NCI-H345 (cell line): Measurements from ENCODE around the gene UGDH.
"Not testable (repeated sequence)": the region's sequence is repeated elsewhere in the genome, so short reads cannot be mapped to it uniquely, and the experiment has no call there.

ENCODE experiments used
- DNase-seq: peaks from one replicate; lab custom pipeline; 2025; lab: John Stamatoyannopoulos, UW

Gene UGDH

DNA sequence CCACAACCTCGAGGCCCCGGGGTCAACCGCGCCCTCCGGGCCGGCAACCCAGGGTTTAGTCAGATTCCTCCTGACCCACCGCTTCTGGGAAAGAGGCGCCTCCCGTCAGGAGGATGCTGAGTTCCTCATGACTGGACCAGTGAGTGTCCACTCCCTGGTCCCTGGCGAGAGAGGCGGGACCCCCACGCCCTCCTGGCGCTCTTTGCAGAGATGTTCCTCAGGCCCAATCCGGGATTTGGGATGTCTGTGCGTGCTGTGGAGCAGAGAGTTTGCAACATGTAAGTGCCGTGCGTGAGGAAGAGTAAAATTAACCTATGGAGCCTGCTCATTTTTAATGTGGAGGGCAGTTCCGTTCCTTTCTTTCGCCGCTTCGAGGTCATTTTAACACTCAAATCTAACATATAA, 824 bp upstream of the UGDH start:
- peak; percentile 34 for DNase-seq

GRCh38 chr4:39526765-39527295, 409 bp downstream of the UGDH start:
- no peak for DNase-seq

- no peak for DNase-seq
Observed at GRCh38 chr4:39525822-39526690, 1.2 kb downstream of the UGDH start.

- no peak for DNase-seq
Observed at GRCh38 chr4:39524161-39524957, 2.9 kb downstream of the UGDH start.

DNA sequence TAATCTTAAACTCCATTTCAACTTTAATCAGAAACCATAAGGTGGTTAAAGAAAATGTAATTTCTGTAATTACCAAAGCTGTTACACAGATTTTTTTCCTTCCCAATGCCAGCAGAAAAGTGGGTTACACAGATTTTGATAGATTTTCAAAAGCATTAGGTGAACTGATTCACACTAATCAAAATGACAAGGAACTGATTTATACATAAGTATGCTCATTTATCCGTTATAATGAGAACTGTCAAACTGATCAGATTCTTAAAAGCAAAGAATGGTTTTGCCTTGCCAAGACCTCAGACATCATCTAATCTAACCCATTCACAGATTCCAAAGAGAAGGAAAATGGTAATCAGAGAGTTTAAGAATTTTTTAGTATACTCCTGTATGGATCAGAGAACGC, 5.2 kb downstream of the UGDH start:
- no peak for DNase-seq

- DNase-seq: no peak
Observed at GRCh38 chr4:39521253-39521919, 5.9 kb downstream of the UGDH start.

DNA sequence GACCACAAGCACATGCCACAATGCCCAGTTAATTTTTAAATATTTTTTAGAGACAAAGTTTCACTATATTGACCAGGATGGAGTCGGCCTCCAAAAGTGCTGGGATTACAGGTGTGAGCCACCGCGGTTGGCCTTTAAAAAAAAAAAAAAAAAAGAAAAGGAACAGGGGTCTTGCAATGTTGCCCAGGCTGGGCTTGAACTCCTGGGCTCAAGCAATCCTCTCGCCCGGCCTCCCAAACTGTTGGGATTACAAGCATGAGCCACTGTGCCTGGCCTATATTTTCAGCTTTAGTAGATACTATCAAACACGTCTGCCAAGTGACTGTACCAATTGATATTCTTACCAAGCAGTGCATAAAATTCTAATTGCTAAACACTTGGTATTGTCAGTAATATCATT, 8.8 kb downstream of the UGDH start:
- no peak for DNase-seq

DNA sequence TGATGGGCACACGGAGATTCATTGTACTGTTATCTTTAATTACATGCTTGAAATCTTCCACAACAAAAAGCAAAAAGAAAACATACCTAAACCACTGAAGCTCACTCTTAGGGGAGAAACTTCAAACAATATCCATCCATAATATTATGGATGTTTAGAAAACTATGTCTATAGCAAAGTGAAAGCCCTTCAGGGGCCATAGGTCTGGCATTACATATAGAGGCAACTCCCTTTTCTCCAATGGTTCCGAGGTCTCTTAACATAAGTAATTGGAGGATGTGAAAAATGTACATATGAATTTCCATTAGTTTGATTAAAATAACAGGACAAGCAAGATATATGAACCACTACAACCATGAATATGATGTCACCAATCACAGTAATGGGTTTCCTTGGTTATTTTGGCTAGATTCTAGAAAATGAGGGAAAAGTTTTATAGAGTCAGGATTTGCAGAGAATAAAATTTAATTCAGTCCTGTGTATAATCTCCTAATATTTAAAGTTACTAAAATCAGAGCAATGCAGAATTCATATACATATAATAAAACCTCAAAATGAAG, 10.8 kb downstream of the UGDH start:
- DNase-seq: no peak

DNA sequence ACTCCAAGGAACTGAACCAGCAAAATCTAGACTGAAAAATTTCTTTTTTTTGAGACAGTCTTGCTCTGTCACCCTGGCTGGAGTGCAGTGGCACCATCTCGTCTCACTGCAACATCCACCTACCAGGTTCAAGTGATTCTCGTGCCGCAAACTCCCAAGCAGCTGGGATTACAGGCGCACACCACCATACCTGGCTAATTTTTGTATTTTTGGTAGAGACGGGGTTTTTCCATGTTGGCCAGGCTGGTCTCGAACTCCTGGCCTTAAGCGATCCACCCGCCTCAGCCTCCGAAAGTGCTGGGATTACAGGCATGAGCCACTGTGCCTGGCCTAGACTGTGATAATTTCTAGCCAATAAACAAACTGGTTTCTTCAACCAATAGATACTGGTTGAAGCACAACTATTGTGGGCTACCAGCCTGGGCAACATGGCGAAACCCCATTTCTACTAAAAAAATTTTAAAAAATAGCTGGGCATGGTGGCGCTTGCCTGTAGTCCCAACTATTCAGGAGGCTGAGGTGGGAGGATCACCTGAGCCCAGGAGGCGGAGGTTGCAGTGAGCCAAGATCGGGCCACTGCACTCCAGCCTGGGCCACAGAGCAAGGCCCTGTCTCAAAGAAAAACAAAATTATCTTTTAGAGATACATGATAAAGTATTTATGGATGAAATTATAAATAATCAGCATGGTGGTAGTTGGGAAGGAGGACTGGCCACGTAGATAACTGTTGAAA, 11.4 kb downstream of the UGDH start:
- DNase-seq: not testable (repeated sequence)

- DNase-seq: no peak
Observed at GRCh38 chr4:39514888-39515401, 12.3 kb downstream of the UGDH start.

- DNase-seq: not testable (repeated sequence)
Observed at GRCh38 chr4:39514266-39514665, 13.0 kb downstream of the UGDH start.

DNA sequence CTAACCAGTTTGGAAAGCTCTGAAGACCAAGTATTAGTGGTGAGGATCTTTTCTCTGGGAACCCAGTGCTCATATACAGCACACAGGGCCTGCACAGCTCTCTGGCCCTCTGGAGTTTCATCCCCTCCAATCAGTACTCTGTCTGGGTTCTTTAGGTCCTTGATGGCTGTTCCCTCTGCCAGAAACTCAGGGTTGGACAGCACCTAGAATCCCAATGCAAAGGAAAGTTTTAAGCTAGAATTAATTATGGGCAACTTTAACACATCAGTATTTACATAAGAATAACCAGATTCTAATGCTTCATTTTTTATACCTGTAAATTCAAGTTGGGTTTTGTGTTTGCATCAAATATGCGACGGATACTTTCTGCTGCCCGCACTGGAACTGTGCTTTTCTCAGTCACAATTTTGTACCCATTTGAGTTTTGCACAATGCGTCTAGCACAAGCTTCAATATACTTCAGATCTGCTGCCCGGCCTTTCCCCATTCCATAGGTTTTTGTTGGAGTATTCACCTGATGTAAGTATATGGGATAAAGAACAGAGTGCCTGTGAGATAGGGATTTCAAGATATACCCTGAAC, 16.8 kb downstream of the UGDH start:
- DNase-seq: no peak

DNA sequence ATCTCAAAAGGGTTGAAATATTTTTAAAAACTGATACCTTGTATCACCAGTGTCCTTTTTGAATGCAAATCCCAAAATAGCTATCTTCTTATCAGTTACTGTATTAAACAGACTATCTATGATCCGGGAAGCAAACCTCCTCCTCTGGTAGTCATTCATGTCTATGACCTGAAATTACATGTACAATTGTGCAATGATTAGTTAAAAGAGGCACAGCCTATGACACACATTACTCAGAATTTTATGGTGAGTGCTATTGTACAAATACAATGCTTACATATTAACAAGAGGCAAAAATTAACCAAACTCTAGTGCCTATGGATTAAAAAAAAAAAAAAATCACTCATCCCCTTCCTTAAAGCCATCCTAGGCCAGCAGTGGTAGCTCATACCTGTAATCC, 21.7 kb downstream of the UGDH start:
- DNase-seq: no peak

GRCh38 chr4:39504538-39504937, 22.7 kb downstream of the UGDH start:
- no peak for DNase-seq

- DNase-seq: not testable (repeated sequence)
Observed at GRCh38 chr4:39502664-39503035, 24.6 kb downstream of the UGDH start.

DNA sequence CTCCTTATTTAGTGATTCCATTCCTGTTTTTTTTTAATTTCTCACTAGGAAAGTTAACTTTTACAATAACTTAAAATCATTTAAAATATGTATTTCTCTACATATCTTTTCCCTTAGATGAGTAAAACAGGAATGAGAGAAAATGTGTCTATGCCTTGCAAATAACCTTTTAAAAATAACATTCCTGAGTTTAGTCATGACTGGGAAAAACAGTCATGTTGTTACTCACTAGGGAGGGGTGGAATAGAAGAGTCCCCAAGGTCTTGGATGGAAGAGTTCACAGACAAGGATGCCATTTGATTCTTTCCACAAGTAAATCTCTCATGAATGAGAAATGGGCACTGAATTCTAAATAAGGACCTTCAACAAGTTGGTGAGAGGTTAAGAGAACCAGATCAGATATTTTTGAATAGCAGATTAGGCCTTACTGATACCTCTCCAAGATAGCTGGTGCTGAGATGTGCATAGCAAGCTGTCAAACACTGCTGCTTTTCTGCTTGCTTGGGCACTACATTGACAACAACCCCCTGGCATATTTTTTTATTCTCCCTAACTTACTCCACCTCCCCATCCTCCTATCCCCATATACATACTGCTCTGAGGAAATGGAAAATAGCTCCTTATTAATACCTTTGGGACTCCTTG, 25.1 kb downstream of the UGDH start:
- no peak for DNase-seq

DNA sequence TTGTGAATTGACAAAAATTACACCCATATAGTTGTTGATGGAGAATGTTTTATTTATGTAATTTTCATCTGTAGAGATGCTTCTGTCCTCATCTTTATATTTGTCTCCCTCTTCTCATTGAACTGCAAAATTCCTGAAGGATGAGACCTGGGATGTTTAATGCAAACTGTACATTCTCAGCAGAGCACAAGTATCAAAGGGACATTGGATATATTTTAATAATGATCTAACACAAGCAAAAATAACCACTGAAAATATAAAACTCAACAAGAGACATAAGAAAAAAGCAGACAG, 28.6 kb downstream of the UGDH start:
- DNase-seq: no peak

DNA sequence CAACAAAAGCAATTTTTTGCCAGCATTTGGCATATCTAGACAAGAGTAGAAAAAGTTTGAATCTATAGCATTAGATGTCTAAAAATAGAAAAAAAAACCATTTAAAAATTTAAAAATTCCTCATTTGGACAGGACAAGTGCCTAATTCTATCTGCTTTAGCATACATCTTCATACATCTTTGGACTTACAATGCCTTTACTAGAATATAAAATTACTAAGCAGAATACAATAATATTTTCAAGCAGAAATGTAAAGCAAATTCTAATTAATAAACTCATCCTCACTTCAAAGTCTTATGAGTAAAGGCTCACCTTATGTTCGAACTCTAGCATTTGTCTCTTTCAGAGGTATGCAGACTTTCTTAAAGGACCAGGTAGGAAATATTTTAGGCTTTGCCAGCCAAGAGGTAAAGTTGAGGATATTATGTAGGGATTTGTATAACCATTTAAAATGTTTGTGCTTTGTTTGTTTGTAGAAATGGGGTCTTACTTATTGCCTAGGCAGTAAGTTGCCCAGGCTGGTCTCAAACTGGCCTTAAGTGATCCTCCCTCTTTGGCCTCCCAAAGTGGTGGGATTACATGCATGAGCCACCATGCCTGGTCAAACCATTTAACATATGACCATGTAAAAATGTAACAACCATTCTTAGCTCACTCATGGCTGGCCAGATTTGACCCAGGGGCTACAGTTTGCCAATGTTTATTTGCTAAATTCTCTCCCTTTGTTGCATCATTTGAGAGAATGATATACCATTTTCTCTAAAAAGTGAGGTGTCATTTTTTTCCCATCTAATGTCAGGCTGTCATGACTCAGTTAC, 29.1 kb downstream of the UGDH start:
- DNase-seq: no peak

- DNase-seq: no peak
Observed at GRCh38 chr4:39495446-39496213, 31.6 kb downstream of the UGDH start.
